ENCODE data around the gene TEF.

Gene TEF

GRCh38 chr22:41448189-41448808 lies 66.6 kb downstream of the TEF start:
- peak; percentile 98 to 99 for DNase-seq (ENCODE audit: low read depth in 1 of 2, low spot score in 1 of 2)
- TF ChIP-seq SPI1 (IDR thresholded peaks at IDR 0.05; ENCODE audit: borderline replicate concordance, low read depth), result peak; percentile 42; the same call in 1 of the 2 replicates
- 0 out of 2 replicates have a peak, but pooled peaks have one; percentile 9 for TF ChIP-seq GABPA (IDR thresholded peaks at IDR 0.05; ENCODE audit: low read depth)
- TF ChIP-seq REST (IDR thresholded peaks at IDR 0.05; ENCODE audit: insufficient replicate concordance, low read depth), result no peak
- peak; percentile 57; the same call in 1 of the 2 replicates for TF ChIP-seq POLR2AphosphoS5 (IDR thresholded peaks at IDR 0.05; ENCODE audit: low read depth)
- TF ChIP-seq CTCF (IDR thresholded peaks at IDR 0.05; ENCODE audit: insufficient read depth, low read length), result no peak
- no peaks in the 10 kb centered on the region for H3K27me3 ChIP-seq (ENCODE audit: insufficient read depth, poor library complexity, severe bottlenecking)
- H3K4me3 ChIP-seq (replicated peaks; ENCODE audit: insufficient read depth, low read length), result peak overlapping the region; percentile 70
- peak overlapping the region; percentile 98 for H3K27ac ChIP-seq (replicated peaks)
